COLO668 (cell line): ENCODE data around the gene BHLHA15.

Source experiments
- DNase-seq: peaks from one replicate; lab custom pipeline; 2025; ENCODE audit not compliant: unreplicated experiment; lab: John Stamatoyannopoulos, UW

Gene BHLHA15

DNA sequence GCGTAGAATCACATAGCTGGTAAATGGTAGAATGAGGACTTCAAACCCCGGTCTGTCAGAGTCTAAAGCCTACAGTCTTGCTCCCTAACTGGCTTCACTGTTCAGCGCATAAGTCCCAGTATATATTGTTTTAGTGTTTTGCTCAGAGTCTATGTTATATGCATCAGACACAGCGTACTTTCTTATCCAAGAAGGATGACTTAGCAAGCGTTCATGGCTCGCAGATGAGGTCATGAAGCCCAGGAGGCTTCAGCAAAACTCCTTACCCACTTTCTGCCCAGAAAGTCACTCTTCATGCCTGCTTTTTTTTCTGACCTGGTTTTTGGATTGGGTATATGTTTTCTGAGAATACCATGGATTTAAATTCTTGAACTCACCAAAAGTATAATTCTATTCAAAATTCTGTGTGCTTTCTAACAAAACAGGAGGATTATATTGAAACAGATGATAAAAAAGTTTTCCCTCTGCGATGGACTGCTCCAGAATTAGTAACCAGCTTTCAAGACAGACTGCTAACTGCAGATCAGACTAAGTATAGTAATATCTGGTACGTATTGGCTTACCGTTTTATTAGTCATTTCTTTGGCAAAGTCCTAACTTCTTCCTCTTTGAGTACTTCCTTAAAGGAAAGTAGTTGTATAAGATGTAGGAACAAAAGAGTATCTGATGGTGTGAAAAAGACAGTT is 24.6 kb upstream of the BHLHA15 start:
- DNase-seq, result no peak

GRCh38 chr7:98187138-98187502 is 24.1 kb upstream of the BHLHA15 start:
- no peak for DNase-seq

DNA sequence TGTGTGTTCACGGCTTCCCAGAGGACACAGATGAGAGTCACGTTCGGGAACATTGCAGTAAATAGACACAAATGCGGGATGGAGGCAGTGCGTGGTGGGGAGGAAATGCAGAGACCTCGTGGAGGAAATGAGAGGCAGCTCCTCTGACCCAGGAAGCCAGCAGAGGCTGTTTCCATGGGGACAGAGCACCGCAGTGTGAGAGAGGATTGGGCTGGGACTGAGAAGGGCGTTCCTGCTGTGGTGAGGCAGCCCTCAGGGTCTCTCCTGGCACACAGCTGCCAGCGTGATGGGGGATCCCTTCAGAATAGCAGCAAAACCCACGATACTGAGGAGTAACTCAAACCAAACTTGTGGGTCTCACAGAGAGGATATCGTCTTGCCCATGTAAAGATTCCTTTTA is 21.7 kb upstream of the BHLHA15 start:
- DNase-seq, result no peak

- DNase-seq, result no peak
Observed at GRCh38 chr7:98191668-98192431, 19.4 kb upstream of the BHLHA15 start.

DNA sequence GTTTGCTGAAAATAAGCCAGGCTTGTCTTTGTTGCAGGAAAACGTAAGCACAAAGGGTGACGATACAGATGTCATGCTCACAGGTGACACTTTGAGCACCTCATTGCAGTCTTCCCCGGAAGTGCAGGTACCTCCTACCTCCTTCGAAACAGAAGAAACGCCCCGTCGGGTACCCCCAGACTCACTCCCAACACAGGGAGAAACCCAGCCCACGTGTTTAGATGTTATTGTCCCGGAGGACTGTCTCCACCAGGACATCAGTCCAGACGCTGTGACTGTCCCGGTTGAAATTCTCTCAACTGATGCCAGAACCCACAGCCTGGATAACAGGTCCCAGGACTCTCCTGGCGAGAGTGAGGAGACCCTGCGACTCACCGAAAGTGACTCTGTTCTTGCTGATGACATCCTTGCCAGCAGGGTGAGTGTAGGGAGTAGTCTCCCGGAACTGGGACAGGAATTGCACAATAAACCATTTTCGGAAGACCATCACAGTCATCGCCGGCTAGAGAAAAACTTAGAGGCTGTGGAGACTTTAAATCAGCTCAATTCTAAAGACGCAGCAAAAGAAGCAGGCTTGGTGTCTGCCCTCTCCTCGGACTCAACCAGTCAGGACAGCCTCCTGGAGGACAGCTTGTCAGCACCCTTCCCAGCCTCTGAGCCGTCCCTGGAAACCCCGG is 18.3 kb upstream of the BHLHA15 start:
- no peak for DNase-seq

DNA sequence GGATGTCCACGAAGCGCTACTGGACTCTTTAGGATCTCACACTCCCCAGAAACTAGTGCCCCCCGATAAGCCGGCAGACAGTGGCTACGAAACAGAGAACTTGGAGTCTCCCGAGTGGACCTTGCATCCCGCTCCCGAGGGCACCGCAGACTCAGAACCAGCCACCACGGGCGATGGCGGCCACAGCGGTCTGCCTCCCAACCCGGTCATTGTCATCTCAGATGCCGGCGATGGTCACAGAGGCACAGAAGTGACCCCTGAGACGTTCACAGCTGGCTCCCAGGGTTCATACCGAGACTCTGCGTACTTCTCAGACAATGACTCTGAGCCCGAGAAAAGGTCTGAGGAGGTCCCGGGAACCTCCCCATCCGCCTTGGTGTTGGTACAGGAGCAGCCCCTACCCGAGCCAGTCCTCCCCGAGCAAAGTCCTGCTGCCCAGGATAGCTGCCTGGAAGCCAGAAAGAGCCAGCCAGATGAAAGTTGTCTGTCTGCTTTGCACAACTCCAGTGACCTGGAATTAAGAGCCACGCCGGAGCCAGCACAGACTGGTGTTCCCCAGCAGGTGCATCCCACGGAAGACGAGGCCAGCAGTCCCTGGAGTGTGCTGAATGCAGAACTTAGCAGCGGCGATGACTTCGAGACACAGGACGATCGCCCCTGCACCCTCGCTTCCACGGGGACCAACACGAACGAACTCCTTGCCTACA is 17.6 kb upstream of the BHLHA15 start:
- no peak for DNase-seq

DNA sequence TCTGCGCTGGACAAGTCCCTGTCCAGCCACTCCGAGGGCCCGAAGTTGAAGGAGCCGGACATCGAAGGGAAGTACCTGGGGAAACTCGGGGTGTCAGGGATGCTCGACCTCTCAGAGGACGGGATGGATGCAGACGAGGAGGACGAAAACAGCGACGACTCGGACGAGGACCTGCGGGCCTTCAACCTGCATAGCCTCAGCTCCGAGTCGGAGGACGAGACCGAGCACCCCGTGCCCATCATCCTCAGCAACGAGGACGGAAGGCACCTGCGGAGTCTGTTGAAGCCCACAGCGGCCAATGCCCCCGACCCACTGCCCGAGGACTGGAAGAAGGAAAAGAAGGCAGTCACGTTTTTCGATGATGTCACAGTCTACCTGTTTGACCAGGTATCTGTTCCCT is 17.1 kb upstream of the BHLHA15 start:
- no peak for DNase-seq

GRCh38 chr7:98194672-98195457 is 16.4 kb upstream of the BHLHA15 start:
- no peak for DNase-seq

- DNase-seq, result no peak
Observed at GRCh38 chr7:98196706-98197605, 14.3 kb upstream of the BHLHA15 start.

DNA sequence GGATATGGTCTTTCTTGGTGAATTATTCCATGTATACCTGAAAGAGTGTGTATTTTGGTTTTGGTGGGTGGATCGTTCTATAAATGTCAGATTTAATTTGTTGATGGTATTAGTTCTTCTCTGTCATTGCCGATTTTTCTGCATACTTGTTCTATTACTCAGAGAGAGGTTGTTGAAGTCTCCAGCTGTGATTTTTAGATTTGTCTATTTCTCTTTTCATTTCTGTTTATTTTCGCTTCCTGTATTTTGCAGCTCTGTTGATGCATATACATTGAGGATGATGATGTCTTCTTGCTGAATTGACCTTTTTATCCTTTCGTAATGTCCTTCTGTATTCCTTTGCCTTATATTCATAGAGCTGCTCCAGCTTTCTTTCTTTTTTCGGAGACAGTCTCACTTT is 12.1 kb upstream of the BHLHA15 start:
- no peak for DNase-seq

- DNase-seq, result no peak
Observed at GRCh38 chr7:98200364-98200763, 10.9 kb upstream of the BHLHA15 start.

- DNase-seq, result no peak
Observed at GRCh38 chr7:98202367-98203195, 8.7 kb upstream of the BHLHA15 start.

GRCh38 chr7:98203261-98203963 is 7.8 kb upstream of the BHLHA15 start:
- DNase-seq, result no peak

DNA sequence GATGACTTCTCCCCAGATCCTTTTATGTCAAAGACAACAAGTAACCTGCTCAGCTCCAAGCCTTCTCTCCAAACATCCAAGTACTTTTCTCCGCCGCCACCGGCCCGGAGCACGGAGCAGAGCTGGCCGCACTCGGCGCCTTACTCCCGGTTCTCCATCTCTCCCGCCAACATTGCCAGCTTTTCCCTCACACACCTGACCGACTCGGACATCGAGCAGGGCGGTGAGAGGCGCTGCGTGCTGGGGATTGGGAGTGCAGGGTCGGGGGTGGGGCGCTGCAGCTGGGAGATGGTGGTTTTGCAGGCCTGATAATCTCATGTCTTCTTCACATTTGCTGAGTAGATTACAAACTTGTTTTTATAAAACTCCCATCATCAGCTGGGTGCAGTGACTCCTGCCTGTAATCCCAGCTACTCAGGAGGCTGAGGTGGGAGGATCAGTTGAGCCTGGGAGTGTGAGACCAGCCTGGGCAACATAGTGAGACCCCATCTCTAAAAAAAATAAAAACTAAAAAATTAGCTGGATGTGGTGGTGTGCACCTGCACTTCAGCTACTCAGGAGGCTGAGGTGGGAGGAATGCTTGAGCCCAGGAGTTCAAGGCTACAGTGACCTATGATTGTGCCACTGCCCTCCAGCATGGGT is 7.2 kb upstream of the BHLHA15 start:
- DNase-seq, result no peak

DNA sequence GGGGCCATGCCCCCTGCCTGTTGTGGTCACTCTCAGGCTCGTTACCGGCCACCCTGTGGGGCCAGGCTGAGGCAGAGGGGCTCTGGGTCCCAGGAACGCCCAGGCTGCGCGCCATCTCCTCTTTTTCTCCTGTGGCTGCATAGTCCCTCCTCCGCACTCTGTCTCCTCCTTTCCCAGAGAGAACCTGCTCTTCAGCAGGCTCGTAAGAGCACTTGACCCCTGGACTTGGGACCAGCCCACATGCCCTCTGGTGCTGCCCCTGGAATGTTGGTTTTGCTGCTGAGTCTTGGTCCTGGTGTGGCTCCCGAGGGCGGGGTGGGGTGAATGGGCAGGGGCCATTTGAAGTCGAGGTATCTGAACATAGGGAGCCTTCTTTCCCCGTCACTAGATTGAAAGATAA is 6.6 kb upstream of the BHLHA15 start:
- DNase-seq, result no peak

GRCh38 chr7:98205162-98205845 is 5.9 kb upstream of the BHLHA15 start:
- DNase-seq, result no peak
